IMR-90 (cell line): ENCODE data around the gene HMGA1. TPM values are rescaled to one million over a fixed set of nuclear protein-coding genes. Genes with fewer than 3 reads are reported as not detected.

Experiments used
- ATAC-seq: fragments of 200-7000 bp; cut with Tn5 transposase; 2 replicates; pipeline ENCODE4 v1.9.1; 2020; ENCODE audit warnings: low read depth, mild to moderate bottlenecking, moderate library complexity
- BruUV-seq: library from RNA; stranded (reverse); fragments of 400-500 nt; replicated peaks from 2 replicates; lab custom pipeline; 2021; lab: Mats Ljungman, UMichigan
- CTCF ChIA-PET: fragments of 300-600 bp; formaldehyde crosslinking; extraction: SDS; loops from one replicate; lab custom pipeline; 2021; ENCODE audit warnings: antibody characterized with exemption; lab: Yijun Ruan, JAX
- POLR2A ChIA-PET: fragments of 300-600 bp; sonication (Branson Sonifier 250); formaldehyde crosslinking; loops from one replicate; lab custom pipeline; 2022; ENCODE audit warnings: antibody characterized with exemption; ENCODE audit not compliant: unreplicated experiment; lab: Charles Lee
- DNase-seq: peaks from one replicate; pipeline ENCODE4 v3.0.0; 2013
- H2AFZ ChIP-seq: replicated peaks from 2 replicates; pipeline ENCODE3; 2013; ENCODE audit warnings: low read length, mild to moderate bottlenecking; ENCODE audit not compliant: poor library complexity
- H2AK5ac ChIP-seq: 2 replicates; pipeline ENCODE4 v1.6.1; 2013; ENCODE audit warnings: low read depth, low read length, inconsistent platforms
- H2AK9ac ChIP-seq: replicated peaks from 2 replicates; pipeline ENCODE3; 2013; ENCODE audit warnings: mild to moderate bottlenecking, low read depth, low read length, moderate library complexity; ENCODE audit not compliant: poor library complexity
- H2BK120ac ChIP-seq: 2 replicates; pipeline ENCODE4 v1.6.1; 2013; ENCODE audit warnings: low read depth, low read length, inconsistent platforms
- H2BK15ac ChIP-seq: 3 replicates; pipeline ENCODE4 v1.6.1; 2013; ENCODE audit warnings: low read depth, low read length, inconsistent platforms
- H2BK20ac ChIP-seq: 2 replicates; pipeline ENCODE4 v1.6.1; 2013; ENCODE audit warnings: low read depth, mild to moderate bottlenecking, inconsistent platforms, low read length, moderate library complexity
- H2BK5ac ChIP-seq: 2 replicates; pipeline ENCODE4 v1.6.1; 2013; ENCODE audit warnings: mild to moderate bottlenecking, low read depth, low read length, inconsistent platforms; ENCODE audit not compliant: poor library complexity, severe bottlenecking
- H3K14ac ChIP-seq: replicated peaks from 2 replicates; pipeline ENCODE4 v1.6.1; 2013; ENCODE audit warnings: low read depth, low read length, inconsistent platforms
- H3K18ac ChIP-seq: 2 replicates; pipeline ENCODE4 v1.6.1; 2013; ENCODE audit warnings: low read depth, low read length, control low read depth
- H3K23ac ChIP-seq: 2 replicates; pipeline ENCODE4 v1.6.1; 2013; ENCODE audit warnings: low read depth, low read length, inconsistent platforms
- H3K27ac ChIP-seq: 2 replicates; pipeline ENCODE4 v1.5.1; 2013; ENCODE audit warnings: mild to moderate bottlenecking, control low read depth, low read length; ENCODE audit not compliant: insufficient read depth
- H3K27me3 ChIP-seq: 2 replicates; pipeline ENCODE4 v1.6.1; 2013; ENCODE audit warnings: low read length; ENCODE audit not compliant: control insufficient read depth, insufficient read depth
- H3K36me3 ChIP-seq: 2 replicates; pipeline ENCODE4 v1.6.1; 2013; ENCODE audit warnings: low read length, mixed read lengths; ENCODE audit not compliant: control insufficient read depth, insufficient read depth
- H3K4ac ChIP-seq: 2 replicates; pipeline ENCODE4 v1.6.1; 2013; ENCODE audit warnings: low read depth, low read length, inconsistent platforms
- H3K4me1 ChIP-seq: 2 replicates; pipeline ENCODE4 v1.6.1; 2013; ENCODE audit warnings: low read length, mixed read lengths; ENCODE audit not compliant: control insufficient read depth, insufficient read depth
- H3K4me2 ChIP-seq: 2 replicates; pipeline ENCODE4 v1.6.1; 2013; ENCODE audit warnings: low read depth, mild to moderate bottlenecking, control low read depth, low read length, moderate library complexity
- H3K4me3 ChIP-seq: 2 replicates; pipeline ENCODE4 v1.5.1; 2013; ENCODE audit warnings: low read depth, mild to moderate bottlenecking, control low read depth, low read length, moderate library complexity; ENCODE audit not compliant: insufficient read depth
- H3K56ac ChIP-seq: 2 replicates; pipeline ENCODE4 v1.6.1; 2013; ENCODE audit warnings: low read length, inconsistent platforms; ENCODE audit not compliant: insufficient read depth; ENCODE audit errors: extremely low read depth
- H3K79me1 ChIP-seq, 2 experiments: 2 replicates each; pipeline ENCODE4 v1.6.1; 2013; ENCODE audit warnings: low read length in 2 of 2, inconsistent platforms in 1 of 2, low read depth in 1 of 2
- H3K9ac ChIP-seq: 2 replicates; pipeline ENCODE4 v1.6.1; 2013; ENCODE audit warnings: low read depth, low read length, control low read depth
- H3K9me1 ChIP-seq: 2 replicates; pipeline ENCODE4 v1.6.1; 2013; ENCODE audit warnings: low read length, inconsistent platforms; ENCODE audit not compliant: insufficient read depth
- H3K9me3 ChIP-seq: 2 replicates; pipeline ENCODE4 v1.6.1; 2013; ENCODE audit warnings: low read length; ENCODE audit not compliant: control insufficient read depth, insufficient read depth
- H4K20me1 ChIP-seq: 2 replicates; pipeline ENCODE4 v1.6.1; 2013; ENCODE audit warnings: low read length, inconsistent platforms; ENCODE audit not compliant: insufficient read depth
- H4K5ac ChIP-seq: 2 replicates; pipeline ENCODE4 v1.6.1; 2013; ENCODE audit warnings: mild to moderate bottlenecking, low read depth, low read length, control low read depth
- H4K8ac ChIP-seq, 2 experiments: 2 replicates each; pipeline ENCODE4 v1.6.1; 2013; ENCODE audit warnings: low read depth in 2 of 2, low read length in 2 of 2, control low read depth in 1 of 2, inconsistent platforms in 1 of 2
- H4K91ac ChIP-seq: 2 replicates; pipeline ENCODE4 v1.6.1; 2013; ENCODE audit warnings: low read depth, low read length, inconsistent platforms; ENCODE audit not compliant: insufficient read depth
- CEBPB ChIP-seq: IDR thresholded peaks from 2 replicates; pipeline ENCODE4 v1.6.1; 2012; ENCODE audit warnings: low read depth, low read length, improper control_type of control experiment
- SMC3 ChIP-seq: fragments of 150-350 bp; IDR thresholded peaks from 2 replicates; pipeline ENCODE4 v1.6.1; 2016; ENCODE audit warnings: low read depth, mild to moderate bottlenecking, antibody characterized with exemption, low read length, moderate library complexity
- WGBS, 2 experiments: methylation state at CpG; one replicate each; pipeline versions ENCODE4 v1.1.5 to v1.1.7; 2013; ENCODE audit warnings: missing lambda C conversion rate in 2 of 2; ENCODE audit not compliant: insufficient read length in 1 of 2; ENCODE audit errors: extremely low coverage in 2 of 2; 5-methylcytosine and 5-hydroxymethylcytosine counted together
- dilution Hi-C: fragments of 300-500 bp; cut with HindIII; formaldehyde crosslinking; loops from one replicate; pipeline ENCODE4 v1.14.3; 2018; ENCODE audit warnings: low sequenced_read_pairs; ENCODE audit not compliant: unreplicated experiment
- in situ Hi-C: fragments of 300-500 bp; cut with MboI; formaldehyde crosslinking; loops from 3 replicates; pipeline ENCODE4 v1.14.3; 2019; ENCODE audit warnings: low sequenced_read_pairs, inconsistent platforms, mixed read lengths
- intact Hi-C: fragments of 100-400 bp; cut with micrococcal nuclease; formaldehyde crosslinking; loops from 2 replicates; pipeline ENCODE4 v1.10.0; 2022
- polyA plus RNA-seq, 3 experiments: library from polyadenylated mRNA; depleted of rRNA; stranded (reverse); fragments of >200 nt; gene quantifications; 2 replicates each; pipeline ENCODE4 v1.2.3, GENCODE V29; 2012; ENCODE audit warnings: low replicate concordance in 1 of 3
- total RNA-seq: library from RNA; depleted of rRNA; stranded (reverse); fragments of >200 nt; gene quantifications from 2 replicates; pipeline ENCODE4 v1.2.3, GENCODE V29; 2012

HMGA1 gene
- total and polyA plus RNA-seq, 2 of the 4 experiments (the other 2 are of a cell fraction), result 101 to 589 TPM

DNA sequence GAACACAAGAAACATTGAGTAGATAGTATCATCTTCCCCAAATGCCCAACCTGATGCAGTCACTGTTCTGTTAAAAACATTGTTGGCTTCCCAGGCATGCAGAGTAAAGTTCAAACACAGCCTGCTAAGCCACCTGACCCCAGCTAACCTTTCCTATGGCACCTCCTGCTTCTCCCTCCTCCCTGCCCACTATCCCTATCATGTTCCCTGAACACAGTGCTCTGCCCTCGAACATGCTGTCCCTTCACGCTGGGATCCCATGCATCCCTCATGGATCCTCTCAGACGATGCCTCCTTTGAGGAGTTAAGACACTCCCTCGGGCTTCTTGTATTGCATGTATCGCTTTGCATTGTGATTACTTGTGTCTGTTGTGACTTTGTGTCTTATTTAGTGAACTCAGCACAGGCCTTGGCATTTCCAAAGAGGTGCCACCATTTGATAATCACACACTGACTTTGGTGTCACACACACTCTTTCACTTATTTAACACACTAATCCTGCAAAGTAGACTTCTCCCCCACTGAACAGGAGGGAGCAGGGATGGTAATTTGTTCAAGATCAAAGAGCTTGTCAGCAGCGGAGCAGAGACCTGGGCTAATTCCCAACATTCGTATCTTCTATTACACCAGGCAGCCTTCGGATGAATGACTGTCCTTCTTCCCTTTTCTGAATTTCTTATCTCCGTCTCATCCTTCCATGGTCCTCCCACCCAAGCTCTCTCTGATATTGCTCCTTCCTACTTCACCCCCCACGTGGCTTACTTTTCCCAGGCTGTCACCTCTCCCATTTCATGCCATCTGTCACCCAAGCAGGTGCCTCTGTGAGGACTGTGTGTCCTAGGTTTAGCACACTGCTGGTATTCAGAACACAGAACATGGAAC lies 40.4 kb downstream of the HMGA1 start:
- dilution Hi-C loops, result no loop called here
- intact Hi-C loops, result no loop called here
- no peak overlapping the region for H2BK15ac ChIP-seq
- H2BK5ac ChIP-seq, result no peak overlapping the region
- H4K20me1 ChIP-seq, result no peaks in the 10 kb centered on the region; the same call in 1 of the 2 replicates
- no peak for DNase-seq
- no peak overlapping the region for H2AFZ ChIP-seq
- H4K8ac ChIP-seq, result no peak overlapping the region
- H3K4ac ChIP-seq, result no peak overlapping the region
- no peak overlapping the region for H3K9ac ChIP-seq
- ATAC-seq, result no peak
- no TSS peak for BruUV-seq
- in situ Hi-C loops, result no loop called here
- H3K23ac ChIP-seq, result peak overlapping the region; percentile 78; the same call in 1 of the 2 replicates
- ChIA-PET CTCF (interaction anchor here (0.8 kb wide), 1 partner anchor 138 kb away, joined by 3 read pairs; no protein-coding TSS in a partner anchor), POLR2A (no interaction called here)
- no peak overlapping the region for H4K5ac ChIP-seq
- 68% methylated on average over 3 of the region's 10 CpGs; no CpG with 5 or more reads in 1 of the 2 experiments for WGBS, 2 experiments
- no peak overlapping the region for H3K18ac ChIP-seq
- no peak overlapping the region for H2AK5ac ChIP-seq
- 0 out of 2 replicates have a peak, but pooled peaks cover 2% of the 10 kb centered on the region for H3K4me1 ChIP-seq
- H2BK120ac ChIP-seq, result no peak overlapping the region
- H2BK20ac ChIP-seq, result no peak overlapping the region
- no peak overlapping the region for H4K91ac ChIP-seq
- no peaks in the 10 kb centered on the region for H3K9me3 ChIP-seq
- no peak overlapping the region for H3K4me2 ChIP-seq
- TF ChIP-seq CEBPB (no peak), SMC3 (no peak)
- peaks cover 6% of the 10 kb centered on the region; the same call in 1 of the 2 replicates for H3K36me3 ChIP-seq
- H3K4me3 ChIP-seq, result no peak overlapping the region
- no peaks in the 10 kb centered on the region for H3K27me3 ChIP-seq
- no peaks in the 10 kb centered on the region for H3K79me1 ChIP-seq
- no peak overlapping the region for H3K14ac ChIP-seq
- H3K9me1 ChIP-seq, result peaks cover 11% of the 10 kb centered on the region; the same call in 1 of the 2 replicates
- no peak overlapping the region for H2AK9ac ChIP-seq
- no peak overlapping the region for H3K27ac ChIP-seq
- no peak overlapping the region for H3K56ac ChIP-seq
